Raji (cell line): ENCODE results near the gene SPATA3.

Experiments used
- POLR2A ChIP-seq: IDR thresholded peaks from 2 replicates; pipeline ENCODE4 v1.6.1; 2011; ENCODE audit warnings: low read depth, low read length, control low read depth; ENCODE audit not compliant: insufficient read depth

SPATA3 gene

DNA sequence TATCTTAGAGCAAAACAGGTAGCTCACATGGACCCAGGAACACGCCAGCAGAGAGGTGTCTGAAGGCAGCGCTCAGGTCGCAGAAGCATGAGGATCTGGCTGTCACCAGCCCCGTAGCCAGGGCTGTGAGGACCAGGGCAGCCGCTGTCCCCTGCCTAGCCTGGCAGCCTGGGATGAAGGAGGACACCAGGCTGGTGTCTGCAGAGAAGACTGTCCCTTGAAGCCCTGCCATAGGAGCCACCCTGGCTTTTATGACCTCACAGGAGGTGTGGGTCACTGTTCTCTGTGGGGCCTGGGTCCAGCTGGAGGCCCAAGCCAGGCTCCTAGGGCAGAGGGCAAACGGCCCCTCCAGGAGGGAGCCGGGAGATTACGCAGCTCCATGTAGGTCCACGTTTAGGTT is at the start of gene SPATA3:
TSS of gene SPATA3 (plus strand) at position 301 of the 400 bp plus-strand sequence. CDS start 113 bp downstream, outside the sequence.
- no peak for TF ChIP-seq POLR2A

- no peak for TF ChIP-seq POLR2A
Measured at GRCh38 chr2:230946429-230947234, 49.3 kb upstream of the SPATA3 start.

DNA sequence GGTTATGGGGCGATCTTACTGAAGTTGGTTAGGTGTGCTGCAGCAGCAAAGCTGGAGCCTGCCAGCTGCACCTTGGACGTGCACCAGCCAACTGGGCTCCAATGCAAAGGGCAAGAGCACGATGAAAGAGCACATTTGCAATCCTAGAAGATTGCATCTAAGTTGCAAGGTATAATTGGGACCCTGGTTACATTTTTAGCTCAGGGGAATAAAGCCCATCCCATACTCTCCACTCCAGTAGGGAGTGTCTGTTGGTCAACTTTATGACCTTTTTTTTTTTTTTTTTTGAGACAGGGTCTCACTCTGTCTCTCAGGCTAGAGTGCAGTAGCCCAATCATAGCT is 48.7 kb upstream of the SPATA3 start:
- TF ChIP-seq POLR2A, result no peak

DNA sequence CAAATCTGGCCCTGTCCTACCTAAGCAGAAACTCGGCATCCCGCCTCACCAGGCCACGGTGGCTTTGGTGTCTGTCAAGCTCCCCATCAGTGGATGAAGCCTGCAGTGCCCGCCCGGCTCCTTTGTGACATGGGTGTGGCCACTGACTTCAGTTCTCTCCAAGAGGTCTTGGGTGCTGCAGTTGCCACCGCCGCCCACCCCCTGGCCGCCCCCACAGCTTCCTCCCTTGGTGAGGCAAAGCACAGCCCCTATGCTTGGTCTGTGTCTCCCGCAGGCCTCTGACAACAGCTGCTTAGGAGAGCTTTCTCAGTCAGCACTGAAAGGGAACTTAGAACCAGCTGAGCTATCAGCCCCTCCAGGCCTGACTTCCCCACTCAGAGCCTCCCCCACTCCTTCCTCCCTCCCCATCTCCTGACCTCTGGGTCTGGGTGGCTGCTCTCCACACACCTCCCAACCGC is 48.0 kb upstream of the SPATA3 start:
- no peak for TF ChIP-seq POLR2A

GRCh38 chr2:230949966-230950873 is 45.7 kb upstream of the SPATA3 start:
- TF ChIP-seq POLR2A, result no peak

- no peak for TF ChIP-seq POLR2A
Measured at GRCh38 chr2:230950874-230951339, 45.0 kb upstream of the SPATA3 start.

DNA sequence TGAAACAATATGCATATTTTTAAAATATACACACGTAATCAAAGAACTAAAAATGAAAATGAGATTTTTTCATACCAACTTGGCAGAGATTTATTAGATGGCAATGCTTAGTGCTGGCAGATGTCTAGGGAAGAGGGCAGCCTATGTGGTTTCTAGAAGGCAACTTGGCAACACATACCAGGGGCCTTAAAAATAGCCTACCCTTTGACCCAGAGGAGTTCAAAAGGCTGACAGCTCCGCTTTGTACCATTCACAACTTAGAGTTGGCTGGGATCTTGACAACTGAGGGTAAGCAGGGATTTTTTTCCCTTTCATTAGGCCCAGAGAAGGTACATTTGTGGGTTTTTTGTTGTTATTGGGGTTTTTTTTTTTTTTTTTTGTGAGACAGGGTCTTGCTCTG is 44.5 kb upstream of the SPATA3 start:
- no peak for TF ChIP-seq POLR2A

DNA sequence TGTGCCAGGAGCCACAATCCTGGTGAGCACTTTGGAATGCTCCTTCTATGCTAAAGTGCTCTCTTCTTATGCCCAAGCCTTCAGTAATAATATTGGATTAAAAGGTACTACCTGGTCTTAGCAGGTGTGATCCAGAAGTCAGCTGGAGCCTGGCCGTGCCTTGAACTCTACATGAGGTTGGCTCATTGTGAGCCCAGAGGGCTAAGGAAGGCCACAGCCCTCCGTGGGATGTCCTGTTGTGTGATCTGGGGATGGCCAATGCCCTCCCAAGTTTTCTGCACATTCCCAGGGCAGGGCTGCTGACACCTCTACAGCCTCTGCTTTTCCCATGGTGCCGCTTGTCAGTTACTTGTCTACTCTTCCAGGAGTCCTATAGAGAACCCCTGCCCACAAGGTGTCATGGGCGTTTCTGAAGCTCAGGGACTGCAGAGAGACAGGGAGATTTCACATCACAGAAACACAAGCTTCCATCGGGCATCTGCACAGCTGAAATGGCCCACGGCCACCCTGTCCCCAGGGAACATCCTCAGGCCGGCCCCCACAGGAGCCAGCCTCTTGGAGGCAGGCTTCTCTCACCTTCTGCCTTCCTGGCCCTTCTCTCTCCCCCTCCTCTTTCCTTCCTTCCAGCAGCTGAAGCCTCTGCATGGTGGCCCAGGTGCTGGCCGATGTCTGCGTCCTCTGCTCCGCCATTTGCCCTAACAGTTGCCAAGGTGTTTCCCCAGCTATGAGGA is 43.5 kb upstream of the SPATA3 start:
- TF ChIP-seq POLR2A, result no peak

DNA sequence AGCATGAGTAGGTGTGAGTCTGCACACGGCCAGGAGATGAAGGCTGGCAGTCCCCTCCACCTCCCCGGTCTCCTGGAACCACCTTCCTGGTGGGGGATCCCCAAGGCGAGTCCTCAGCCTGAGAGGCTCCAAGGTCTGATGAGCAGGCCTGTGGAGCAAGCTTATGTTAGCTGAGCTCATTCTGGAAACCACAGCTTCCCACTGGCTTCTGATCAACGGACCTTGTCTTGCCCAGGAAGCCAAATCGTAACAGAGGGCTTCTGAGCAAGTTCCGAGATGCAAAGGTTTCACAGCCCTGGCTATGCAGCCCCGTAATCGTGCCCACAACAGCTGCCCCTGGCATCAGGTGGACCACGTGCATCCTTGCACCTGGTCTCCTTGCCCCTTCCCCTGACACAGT is 42.1 kb upstream of the SPATA3 start:
- TF ChIP-seq POLR2A, result no peak

DNA sequence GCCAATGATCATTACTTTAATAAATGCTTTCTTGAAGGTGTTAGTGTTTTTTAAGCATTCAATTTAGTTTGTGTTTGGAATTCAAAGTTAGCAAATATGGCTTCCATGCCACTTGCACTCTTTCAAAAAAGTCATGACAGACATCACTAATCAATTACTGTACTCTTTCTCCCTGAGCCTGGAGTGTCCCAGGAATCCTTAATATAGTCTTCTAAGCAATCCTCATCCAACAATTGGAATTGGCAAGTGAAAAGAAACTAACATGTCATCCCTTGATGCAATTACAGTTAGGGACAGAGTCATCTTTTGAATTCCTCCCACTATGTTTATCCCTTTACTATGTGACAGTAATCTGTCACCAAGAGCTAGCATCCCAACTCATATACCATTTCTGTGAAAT is 41.2 kb upstream of the SPATA3 start:
- TF ChIP-seq POLR2A, result no peak

DNA sequence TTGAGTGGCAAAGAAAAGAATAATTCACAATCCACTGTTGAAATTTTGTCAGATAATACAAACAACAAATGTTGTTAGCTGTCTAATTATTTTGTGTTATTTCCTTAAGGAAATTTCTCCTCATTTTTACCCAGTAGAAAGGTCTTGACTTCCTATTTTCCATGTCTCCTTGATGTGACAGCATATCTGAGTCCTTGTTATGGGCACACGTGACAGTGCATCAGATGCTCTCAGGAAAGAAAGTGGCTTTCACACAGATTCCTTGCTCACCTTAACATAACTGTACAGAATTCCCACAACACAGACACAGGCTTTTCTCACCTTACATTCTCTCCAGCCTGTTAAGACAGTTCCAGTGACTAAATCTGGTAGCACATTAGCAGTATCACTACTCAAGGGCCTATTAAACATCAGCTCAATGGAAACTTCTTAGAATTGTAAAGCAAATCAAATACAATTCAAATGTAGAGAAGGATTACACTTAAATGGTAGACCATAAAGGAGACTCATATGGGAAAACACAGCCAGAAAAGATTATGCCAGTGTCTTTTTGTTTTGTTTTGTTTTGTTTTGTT is 40.7 kb upstream of the SPATA3 start:
- no peak for TF ChIP-seq POLR2A

- no peak for TF ChIP-seq POLR2A
Measured at GRCh38 chr2:230956827-230957755, 38.8 kb upstream of the SPATA3 start.

DNA sequence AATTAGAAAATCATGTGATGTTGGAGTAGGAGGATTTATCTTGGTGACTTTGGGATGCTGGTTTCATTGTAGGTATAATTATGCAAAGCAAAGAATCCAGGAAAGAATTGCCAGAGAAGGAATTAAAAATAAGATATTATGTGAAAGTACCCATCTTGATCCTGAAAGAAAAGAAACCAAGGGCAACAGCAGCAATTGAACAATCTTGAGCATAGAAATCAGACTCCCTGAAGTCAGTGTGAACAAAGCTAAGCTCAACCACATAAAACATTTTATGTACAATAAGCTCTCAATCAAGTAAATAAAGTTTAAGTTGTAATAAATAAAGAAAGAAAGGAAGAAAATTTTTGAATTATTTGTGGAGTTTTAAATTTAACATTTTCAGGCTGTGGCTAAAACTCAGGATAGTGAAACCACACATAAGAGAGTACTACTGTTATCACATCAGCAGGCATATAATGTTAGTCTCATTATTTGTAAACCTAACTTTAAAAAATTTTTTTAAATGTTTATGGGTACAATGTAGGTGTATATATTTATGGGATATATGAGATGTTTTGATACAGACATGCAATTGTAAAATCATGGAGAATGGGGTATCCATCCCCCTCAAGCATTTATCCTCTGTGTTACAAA is 38.0 kb upstream of the SPATA3 start:
- TF ChIP-seq POLR2A, result no peak
